HG03571 (cell line): ENCODE data around the gene TLE5.
"Not testable (repeated sequence)": the region's sequence is repeated elsewhere in the genome, so short reads cannot be mapped to it uniquely, and the experiment has no call there.

ENCODE experiments used
- ATAC-seq: cut with Tn5 transposase; IDR thresholded peaks from one replicate; pipeline ENCODE4 v1.9.1; 2021; ENCODE audit not compliant: unreplicated experiment

The TLE5 gene

GRCh38 chr19:3061182-3062161 is 823 bp downstream of the TLE5 start:
- ATAC-seq: no peak

GRCh38 chr19:3060857-3061181 is 1.5 kb downstream of the TLE5 start:
- ATAC-seq: no peak

- ATAC-seq: no peak
These were observed 2.6 kb downstream of the TLE5 start for GRCh38 chr19:3059653-3060052.

GRCh38 chr19:3058821-3059314 is 3.4 kb downstream of the TLE5 start:
- ATAC-seq: no peak

GRCh38 chr19:3058009-3058820 is 4.1 kb downstream of the TLE5 start:
- ATAC-seq: no peak

GRCh38 chr19:3057275-3057714 is 5.0 kb downstream of the TLE5 start:
- ATAC-seq: no peak

- ATAC-seq: no peak
These were observed 5.7 kb downstream of the TLE5 start for GRCh38 chr19:3056417-3057088.

- no peak for ATAC-seq
These were observed 6.4 kb downstream of the TLE5 start for GRCh38 chr19:3055741-3056416.

GRCh38 chr19:3054972-3055740 is 7.1 kb downstream of the TLE5 start:
- no peak for ATAC-seq

- no peak for ATAC-seq
These were observed 7.9 kb downstream of the TLE5 start for GRCh38 chr19:3054265-3054971.

- ATAC-seq: no peak
These were observed 8.5 kb downstream of the TLE5 start for GRCh38 chr19:3053780-3054179.

GRCh38 chr19:3053218-3053621 is 9.1 kb downstream of the TLE5 start:
- no peak for ATAC-seq

- ATAC-seq: not testable (repeated sequence)
These were observed 12.3 kb downstream of the TLE5 start for GRCh38 chr19:3050016-3050415.

GRCh38 chr19:3049089-3049488 is 13.2 kb downstream of the TLE5 start:
- ATAC-seq: no peak

- no peak for ATAC-seq
These were observed 14.1 kb downstream of the TLE5 start for GRCh38 chr19:3048190-3048533.

GRCh38 chr19:3047496-3048189 is 14.7 kb downstream of the TLE5 start:
- no peak for ATAC-seq

GRCh38 chr19:3046698-3047495 is 15.4 kb downstream of the TLE5 start:
- no peak for ATAC-seq
